Esophagus muscularis mucosa (tissue), 4 donors: ENCODE data around the gene NIPBL. TPM values are rescaled to one million over a fixed set of nuclear protein-coding genes. Genes with fewer than 3 reads are reported as not detected.
A peak's percentile ranks its signal among the peaks of the same experiment; 100 is the strongest.

Source experiments
- DNase-seq: peaks from one replicate; pipeline ENCODE4 v3.0.0-alpha.2; 2017; ENCODE audit errors: extremely low spot score
- H3K27ac ChIP-seq, 4 donors: fragments of 200-600 bp; sonication (generic); replicated peaks in 1 of 4; 1 replicate in 3 of 4; 2 replicates in 1 of 4; pipeline ENCODE4 v1.5.1; 2016 to 2019; ENCODE audit warnings: mild to moderate bottlenecking in 1 of 4
- H3K27me3 ChIP-seq, 4 donors: fragments of 200-600 bp; sonication (generic); one replicate each; pipeline versions ENCODE4 v1.5.1 to v1.6.0; 2016 to 2019
- H3K36me3 ChIP-seq, 4 donors: fragments of 200-600 bp; sonication (generic); one replicate each; pipeline ENCODE4 v1.5.1; 2016 to 2019
- H3K4me1 ChIP-seq, 4 donors: fragments of 200-600 bp; sonication (generic); one replicate each; pipeline ENCODE4 v1.5.1; 2016 to 2019
- H3K4me3 ChIP-seq, 4 donors: fragments of 200-600 bp; sonication (generic); 1 replicate in 2 of 4; 2 replicates in 2 of 4; pipeline ENCODE4 v1.5.1; 2016 to 2019; ENCODE audit warnings: mild to moderate bottlenecking in 4 of 4, moderate library complexity in 1 of 4
- H3K9me3 ChIP-seq, 4 donors: fragments of 200-600 bp; sonication (generic); 1 replicate in 3 of 4; 2 replicates in 1 of 4; pipeline ENCODE4 v1.5.1; 2016 to 2019
- CTCF ChIP-seq, 3 experiments: fragments of 200-600 bp in 2 of 3; fragments of 450-650 bp in 1 of 3; sonication (generic) in 2 of 3; IDR thresholded peaks; one replicate each; pipeline ENCODE4 v1.5.1; 2017 to 2019; ENCODE audit warnings: antibody characterized with exemption in 3 of 3, mild to moderate bottlenecking in 2 of 3, moderate library complexity in 1 of 3
- EP300 ChIP-seq: sonication (generic); formaldehyde crosslinking; IDR thresholded peaks from one replicate; pipeline ENCODE4 v1.6.1; 2017; ENCODE audit warnings: antibody characterized with exemption
- POLR2A ChIP-seq: fragments of 450-650 bp; IDR thresholded peaks from one replicate; pipeline ENCODE4 v1.6.1; 2017; ENCODE audit warnings: antibody characterized with exemption, moderate library complexity, mild to moderate bottlenecking, low read depth
- POLR2AphosphoS5 ChIP-seq, 2 donors: sonication (generic); formaldehyde crosslinking; IDR thresholded peaks; one replicate each; pipeline ENCODE4 v1.6.1; 2017; ENCODE audit warnings: antibody characterized with exemption in 2 of 2
- WGBS: methylation state at CpG from one replicate; pipeline ENCODE4 v1.1.5; 2018; 5-methylcytosine and 5-hydroxymethylcytosine counted together
- intact Hi-C: fragments of 100-400 bp; cut with DNase I; formaldehyde crosslinking; loops from one replicate; pipeline ENCODE4 v1.15.1; 2023
- total RNA-seq, 4 donors: library from RNA; depleted of rRNA; stranded (reverse); fragments of >200 nt; gene quantifications; one replicate each; pipeline versions ENCODE4 v1.1.0 to v1.2.1, GENCODE V29; 2016

Gene NIPBL
- 10 to 100 TPM; 38.9 to 50.3 (median 40.0) TPM for total RNA-seq

- under 1% methylated on average over 41 of the region's 73 CpGs for WGBS
- Histone ChIP-seq H3K27ac (peak within 1 kb of the TSS; percentile 96 to 99 (median 98)), H3K36me3 (no peaks in the 10 kb centered on the region), H3K4me1 (peaks cover 26 to 60% (median 50%) of the 10 kb centered on the region in 4 donors), H3K9me3 (peaks cover 0 to 4% (median 0%) of the 10 kb centered on the region in 4 donors), H3K27me3 (no peaks in the 10 kb centered on the region), H3K4me3 (peak within 1 kb of the TSS; percentile 71 to 88 (median 84))
- intact Hi-C loops: loop anchor here (5.0 kb wide), 1 partner anchor 71 kb away; no protein-coding TSS in a partner anchor
- TF ChIP-seq POLR2A (peak; percentile 78), EP300 (no peak), POLR2AphosphoS5 (IDR thresholded peaks at IDR 0.05) (peak; percentile 71 to 77)
- peak; percentile 97 for DNase-seq
Observed at GRCh38 chr5:36876299-36876964, at the start of gene NIPBL. Gene NIPBL, plus strand, starts transcription at chr5:36876769. Its CDS starts 76,928 bp downstream, at chr5:36953697.

- Histone ChIP-seq H3K9me3 (no peaks in the 10 kb centered on the region), H3K27me3 (no peaks in the 10 kb centered on the region), H3K4me3 (no peak overlapping the region), H3K27ac (no peak overlapping the region), H3K36me3 (no peaks in the 10 kb centered on the region), H3K4me1 (peaks cover 0 to 30% (median 11%) of the 10 kb centered on the region in 4 donors)
- no peak for DNase-seq
- TF ChIP-seq EP300 (no peak), POLR2AphosphoS5 (IDR thresholded peaks at IDR 0.05) (no peak), POLR2A (no peak), CTCF (IDR thresholded peaks at IDR 0.05) (no peak)
- intact Hi-C loops: no loop called here
- 75% methylated on average over 2 of the region's 2 CpGs for WGBS
Observed at GRCh38 chr5:36832274-36832673, 44.3 kb upstream of the NIPBL start.

- no peak overlapping the region for H3K4me3 ChIP-seq
- peaks cover 0 to 53% (median 20%) of the 10 kb centered on the region in 4 donors for H3K4me1 ChIP-seq
- H3K9me3 ChIP-seq: no peaks in the 10 kb centered on the region
- H3K27me3 ChIP-seq: no peaks in the 10 kb centered on the region
- no peak for DNase-seq
- H3K27ac ChIP-seq: no peak overlapping the region
- intact Hi-C loops: no loop called here
- TF ChIP-seq POLR2A (no peak), CTCF (IDR thresholded peaks at IDR 0.05) (no peak), POLR2AphosphoS5 (IDR thresholded peaks at IDR 0.05) (no peak), EP300 (no peak)
- H3K36me3 ChIP-seq: no peaks in the 10 kb centered on the region
- WGBS: 58% methylated on average over 1 of the region's 1 CpG
Observed at GRCh38 chr5:36836831-36837230, 39.7 kb upstream of the NIPBL start.

- TF ChIP-seq EP300 (no peak), POLR2AphosphoS5 (IDR thresholded peaks at IDR 0.05) (no peak), CTCF (IDR thresholded peaks at IDR 0.05) (no peak), POLR2A (no peak)
- no peak for DNase-seq
- 79% methylated on average over 5 of the region's 5 CpGs for WGBS
- no peak overlapping the region for H3K27ac ChIP-seq
- no peak overlapping the region for H3K4me3 ChIP-seq
- H3K4me1 ChIP-seq: peaks cover 0 to 44% (median 20%) of the 10 kb centered on the region in 4 donors
- no peaks in the 10 kb centered on the region for H3K36me3 ChIP-seq
- no peaks in the 10 kb centered on the region for H3K9me3 ChIP-seq
- no peaks in the 10 kb centered on the region for H3K27me3 ChIP-seq
- intact Hi-C loops: no loop called here
Observed at GRCh38 chr5:36839489-36840476, 36.8 kb upstream of the NIPBL start.

GRCh38 chr5:36841677-36842076 is 34.9 kb upstream of the NIPBL start:
- 70% methylated on average over 1 of the region's 1 CpG for WGBS
- no peak for TF ChIP-seq EP300
- no peak for DNase-seq
- no peaks in the 10 kb centered on the region for H3K36me3 ChIP-seq
- peaks cover 0 to 28% (median 9%) of the 10 kb centered on the region in 4 donors for H3K4me1 ChIP-seq
- H3K4me3 ChIP-seq: no peak overlapping the region
- intact Hi-C loops: no loop called here
- no peak overlapping the region for H3K27ac ChIP-seq
- no peaks in the 10 kb centered on the region for H3K27me3 ChIP-seq
- no peaks in the 10 kb centered on the region for H3K9me3 ChIP-seq
